GM23338 (cell line): ENCODE data around the gene AOC2. TPM values are rescaled to one million over a fixed set of nuclear protein-coding genes. Genes with fewer than 3 reads are reported as not detected.

ENCODE experiments used
- ATAC-seq: fragments of 200-7000 bp; cut with Tn5 transposase; 3 replicates; pipeline ENCODE4 v1.9.1; 2020
- DNase-seq: peaks from one replicate; pipeline ENCODE4 v3.0.0-alpha.2; 2015; ENCODE audit warnings: low spot score
- H2AFZ ChIP-seq: fragments of 200-600 bp; sonication (generic); 2 replicates; pipeline ENCODE4 v1.8.0; 2016; ENCODE audit warnings: antibody characterized with exemption, mild to moderate bottlenecking, moderate library complexity
- H3F3A ChIP-seq: fragments of 200-600 bp; sonication (generic); replicated peaks from 2 replicates; pipeline ENCODE4 v1.8.0; 2017; ENCODE audit warnings: antibody characterized with exemption, mixed run types, low read depth
- H3K27ac ChIP-seq: fragments of 200-600 bp; sonication (generic); 2 replicates; pipeline ENCODE4 v1.6.1; 2016; ENCODE audit warnings: low read depth
- H3K27me3 ChIP-seq: fragments of 200-600 bp; sonication (generic); 2 replicates; pipeline ENCODE4 v1.8.0; 2016; ENCODE audit warnings: mild to moderate bottlenecking, mixed run types, moderate library complexity; ENCODE audit not compliant: insufficient read depth
- H3K36me3 ChIP-seq: fragments of 200-600 bp; sonication (generic); 2 replicates; pipeline ENCODE4 v1.8.0; 2016; ENCODE audit warnings: mild to moderate bottlenecking; ENCODE audit not compliant: insufficient read depth
- H3K4me1 ChIP-seq: fragments of 200-600 bp; sonication (generic); 2 replicates; pipeline ENCODE4 v1.8.0; 2016; ENCODE audit warnings: mild to moderate bottlenecking, moderate library complexity; ENCODE audit not compliant: insufficient read depth
- H3K4me2 ChIP-seq: fragments of 200-600 bp; sonication (generic); 2 replicates; pipeline ENCODE4 v1.7.1; 2017; ENCODE audit warnings: mixed run types
- H3K4me3 ChIP-seq: fragments of 200-600 bp; sonication (generic); 2 replicates; pipeline ENCODE4 v1.6.1; 2016; ENCODE audit warnings: mixed run types
- H3K79me2 ChIP-seq: fragments of 200-600 bp; sonication (generic); replicated peaks from 2 replicates; pipeline ENCODE4 v1.8.0; 2017; ENCODE audit warnings: mild to moderate bottlenecking; ENCODE audit not compliant: insufficient read depth
- H3K9me2 ChIP-seq: fragments of 200-600 bp; sonication (generic); 2 replicates; pipeline ENCODE4 v1.8.0; 2017; ENCODE audit not compliant: insufficient read depth
- H4K20me1 ChIP-seq: fragments of 200-600 bp; sonication (generic); replicated peaks from 2 replicates; pipeline ENCODE4 v1.8.0; 2017; ENCODE audit warnings: mild to moderate bottlenecking; ENCODE audit not compliant: insufficient read depth
- H3K27ac Mint-ChIP-seq: 2 replicates; pipeline ENCODE4 v1.8.0; 2020; ENCODE audit warnings: inconsistent platforms, mild to moderate bottlenecking, moderate library complexity, mixed read lengths
- H3K27me3 Mint-ChIP-seq: 3 replicates; pipeline ENCODE4 v1.8.0; 2022; ENCODE audit warnings: low read depth, mild to moderate bottlenecking, moderate library complexity, mixed read lengths, inconsistent platforms; ENCODE audit not compliant: insufficient read depth, poor library complexity
- H3K36me3 Mint-ChIP-seq: 3 replicates; pipeline ENCODE4 v1.8.0; 2021; ENCODE audit warnings: low read depth, mild to moderate bottlenecking, inconsistent platforms, moderate library complexity, mixed read lengths
- H3K4me1 Mint-ChIP-seq: 3 replicates; pipeline ENCODE4 v1.8.0; 2020; ENCODE audit warnings: mild to moderate bottlenecking, inconsistent platforms, mixed read lengths
- H3K4me3 Mint-ChIP-seq: 3 replicates; pipeline ENCODE4 v1.8.0; 2021; ENCODE audit warnings: moderate library complexity, mild to moderate bottlenecking, inconsistent platforms, mixed read lengths
- H3K9me3 Mint-ChIP-seq: 3 replicates; pipeline ENCODE4 v1.8.0; 2020; ENCODE audit warnings: moderate library complexity, mild to moderate bottlenecking, inconsistent platforms, mixed read lengths
- CREB1 ChIP-seq: fragments of 250-450 bp; sonication (Bioruptor Pico); IDR thresholded peaks from 2 replicates; pipeline ENCODE4 v1.5.0; 2020; ENCODE audit warnings: low read depth, mild to moderate bottlenecking, moderate library complexity
- CTCF ChIP-seq, 2 experiments: fragments of 200-600 bp in 1 of 2; sonication (generic) in 1 of 2; conservative IDR thresholded peaks; 2 replicates each; pipeline versions ENCODE4 v1.5.1 to v1.6.1; 2016 to 2017; ENCODE audit warnings: antibody characterized with exemption in 2 of 2, low read depth in 2 of 2, mild to moderate bottlenecking in 2 of 2, moderate library complexity in 1 of 2
- ETS1 ChIP-seq: IDR thresholded peaks from 2 replicates; pipeline ENCODE4 v1.6.1; 2016; ENCODE audit warnings: antibody characterized with exemption
- EZH2 ChIP-seq: fragments of 200-600 bp; sonication (generic); IDR thresholded peaks from one replicate; pipeline ENCODE4 v1.8.0; 2017; ENCODE audit warnings: antibody characterized with exemption, mild to moderate bottlenecking, low read depth; ENCODE audit not compliant: unreplicated experiment
- EZH2phosphoT487 ChIP-seq: fragments of 200-600 bp; sonication (generic); IDR thresholded peaks from one replicate; pipeline ENCODE4 v1.8.1; 2018; ENCODE audit warnings: antibody characterized with exemption; ENCODE audit not compliant: unreplicated experiment
- JUNB ChIP-seq: IDR thresholded peaks from one replicate; pipeline ENCODE4 v1.6.1; 2016; ENCODE audit warnings: antibody characterized with exemption; ENCODE audit not compliant: unreplicated experiment
- NANOG ChIP-seq: IDR thresholded peaks from 2 replicates; pipeline ENCODE4 v1.6.1; 2016; ENCODE audit warnings: antibody characterized with exemption, borderline replicate concordance
- POLR2AphosphoS5 ChIP-seq: IDR thresholded peaks from 2 replicates; pipeline ENCODE4 v1.6.1; 2016; ENCODE audit warnings: antibody characterized with exemption, low read depth
- STAT1 ChIP-seq: IDR thresholded peaks from one replicate; pipeline ENCODE4 v1.6.1; 2016; ENCODE audit warnings: antibody characterized with exemption; ENCODE audit not compliant: unreplicated experiment
- ZNF114 ChIP-seq: fragments of 250-450 bp; sonication (Bioruptor Pico); IDR thresholded peaks from 2 replicates; pipeline ENCODE4 v1.5.0; 2020; ENCODE audit warnings: mild to moderate bottlenecking, moderate library complexity
- ZNF331 ChIP-seq: fragments of 250-450 bp; sonication (Bioruptor Pico); IDR thresholded peaks from 2 replicates; pipeline ENCODE4 v1.5.0; 2020; ENCODE audit warnings: low read depth, mild to moderate bottlenecking, moderate library complexity
- ZNF462 ChIP-seq: fragments of 250-450 bp; sonication (Bioruptor Pico); IDR thresholded peaks from 2 replicates; pipeline ENCODE4 v1.5.0; 2020; ENCODE audit warnings: mild to moderate bottlenecking, moderate library complexity
- polyA plus RNA-seq: library from polyadenylated mRNA; unstranded; fragments of >200 nt; fragmentation: Nextera tagmentation; extraction: Ambion mirVana; gene quantifications from 2 replicates; pipeline ENCODE4 v1.2.1, GENCODE V29; 2016
- total RNA-seq: library from RNA; depleted of rRNA; stranded (reverse); fragments of >200 nt; shearing (Covaris generic); gene quantifications from 2 replicates; pipeline ENCODE4 v1.2.3, GENCODE V29; 2014
- TF ChIP-seq, protein P1 (sequence below): IDR thresholded peaks from one replicate; pipeline ENCODE4 v1.6.1; 2018; ENCODE audit warnings: antibody characterized with exemption; ENCODE audit not compliant: unreplicated experiment

AOC2 gene
- total and polyA plus RNA-seq, 2 experiments from 2014 or later: 2.0 to 5.8 TPM

GRCh38 chr17:42795465-42795864 is 48.9 kb upstream of the AOC2 start:
- no peaks in the 10 kb centered on the region for H3K9me2 ChIP-seq
- H3K27me3 Mint-ChIP-seq: peaks cover 17% of the 10 kb centered on the region
- peaks cover 6% of the 10 kb centered on the region; the same call in 1 of the 2 replicates for H3K4me1 ChIP-seq
- ATAC-seq (no peak), DNase-seq (no peak)
- H3K4me1 Mint-ChIP-seq: peaks cover 5% of the 10 kb centered on the region; the same call in 1 of the 3 replicates
- H3K4me3 ChIP-seq: no peak overlapping the region
- H2AFZ ChIP-seq: no peak overlapping the region
- no peaks in the 10 kb centered on the region for H4K20me1 ChIP-seq
- H3K27ac ChIP-seq: no peak overlapping the region
- H3F3A ChIP-seq: no peaks in the 10 kb centered on the region
- peaks cover 13% of the 10 kb centered on the region for H3K36me3 Mint-ChIP-seq
- no peak overlapping the region; the same call in 2 of the 3 replicates for H3K4me3 Mint-ChIP-seq
- TF ChIP-seq ETS1 (no peak), ZNF462 (CRISPR knock-in tag) (no peak), NANOG (no peak), EZH2 (no peak), CTCF (conservative IDR thresholded peaks at IDR 0.05; ENCODE audit: low read depth in 2 of 2) (no peak), JUNB (no peak), CREB1 (no peak), POLR2AphosphoS5 (no peak), ZNF114 (CRISPR knock-in tag) (no peak), ZNF331 (CRISPR knock-in tag) (no peak), EZH2phosphoT487 (no peak), STAT1 (no peak)
- TF ChIP-seq, protein P1, sequence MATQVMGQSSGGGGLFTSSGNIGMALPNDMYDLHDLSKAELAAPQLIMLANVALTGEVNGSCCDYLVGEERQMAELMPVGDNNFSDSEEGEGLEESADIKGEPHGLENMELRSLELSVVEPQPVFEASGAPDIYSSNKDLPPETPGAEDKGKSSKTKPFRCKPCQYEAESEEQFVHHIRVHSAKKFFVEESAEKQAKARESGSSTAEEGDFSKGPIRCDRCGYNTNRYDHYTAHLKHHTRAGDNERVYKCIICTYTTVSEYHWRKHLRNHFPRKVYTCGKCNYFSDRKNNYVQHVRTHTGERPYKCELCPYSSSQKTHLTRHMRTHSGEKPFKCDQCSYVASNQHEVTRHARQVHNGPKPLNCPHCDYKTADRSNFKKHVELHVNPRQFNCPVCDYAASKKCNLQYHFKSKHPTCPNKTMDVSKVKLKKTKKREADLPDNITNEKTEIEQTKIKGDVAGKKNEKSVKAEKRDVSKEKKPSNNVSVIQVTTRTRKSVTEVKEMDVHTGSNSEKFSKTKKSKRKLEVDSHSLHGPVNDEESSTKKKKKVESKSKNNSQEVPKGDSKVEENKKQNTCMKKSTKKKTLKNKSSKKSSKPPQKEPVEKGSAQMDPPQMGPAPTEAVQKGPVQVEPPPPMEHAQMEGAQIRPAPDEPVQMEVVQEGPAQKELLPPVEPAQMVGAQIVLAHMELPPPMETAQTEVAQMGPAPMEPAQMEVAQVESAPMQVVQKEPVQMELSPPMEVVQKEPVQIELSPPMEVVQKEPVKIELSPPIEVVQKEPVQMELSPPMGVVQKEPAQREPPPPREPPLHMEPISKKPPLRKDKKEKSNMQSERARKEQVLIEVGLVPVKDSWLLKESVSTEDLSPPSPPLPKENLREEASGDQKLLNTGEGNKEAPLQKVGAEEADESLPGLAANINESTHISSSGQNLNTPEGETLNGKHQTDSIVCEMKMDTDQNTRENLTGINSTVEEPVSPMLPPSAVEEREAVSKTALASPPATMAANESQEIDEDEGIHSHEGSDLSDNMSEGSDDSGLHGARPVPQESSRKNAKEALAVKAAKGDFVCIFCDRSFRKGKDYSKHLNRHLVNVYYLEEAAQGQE: no peak
- H3K9me3 Mint-ChIP-seq: peaks cover 14% of the 10 kb centered on the region
- H3K27me3 ChIP-seq: peaks cover 14% of the 10 kb centered on the region
- H3K36me3 ChIP-seq: no peaks in the 10 kb centered on the region
- H3K27ac Mint-ChIP-seq: no peak overlapping the region
- H3K79me2 ChIP-seq: peaks cover 8% of the 10 kb centered on the region
- H3K4me2 ChIP-seq: no peak overlapping the region
